ENCODE data around the gene ZBTB7B. TPM values are rescaled to one million over a fixed set of nuclear protein-coding genes. Genes with fewer than 3 reads are reported as not detected.

The ZBTB7B gene
- total and polyA plus RNA-seq, 9 of the 15 experiments (the other 6 are each of a cell fraction or from before 2014, with no cell fraction given): 0.04 to 46.5 (median 15.2) TPM

DNA sequence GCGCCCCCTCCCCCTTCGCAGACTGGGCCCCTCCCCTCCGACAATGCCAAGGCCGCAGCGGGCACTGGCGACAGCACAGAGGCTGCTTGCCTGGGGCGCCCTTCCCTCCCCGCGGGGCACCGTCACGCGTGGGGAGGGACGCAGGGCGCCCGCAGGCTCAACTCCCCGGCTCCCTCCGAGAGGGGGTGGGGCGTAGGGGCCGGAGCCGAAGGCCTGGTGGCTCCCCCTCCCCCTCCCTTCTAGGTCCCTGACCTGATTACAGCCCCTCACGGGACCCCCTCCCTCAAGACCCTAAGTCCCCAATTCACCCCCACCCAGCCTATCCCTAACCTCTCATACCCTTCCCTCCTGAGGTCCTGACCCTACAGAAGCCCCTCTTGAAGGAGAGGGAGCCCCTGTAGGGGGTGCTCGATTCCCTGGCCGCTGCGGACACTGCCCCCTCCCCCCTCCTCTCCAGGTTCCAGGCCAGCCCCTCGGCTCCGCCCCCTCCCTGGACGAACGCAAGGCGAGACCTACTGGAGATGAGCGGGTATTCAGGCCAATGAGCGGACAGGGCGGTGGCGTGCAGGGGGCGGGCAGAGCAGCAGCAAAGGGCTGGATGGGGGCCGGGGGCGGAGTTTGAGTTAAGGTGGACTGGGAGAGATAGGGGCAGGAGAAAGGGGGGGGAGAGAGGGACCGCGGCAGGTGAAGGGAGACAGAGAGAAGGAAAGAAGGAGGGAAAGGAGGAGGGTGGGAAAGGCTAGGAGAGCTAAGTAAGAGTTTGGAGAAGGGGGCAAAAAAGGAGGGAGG is 733 bp upstream of the ZBTB7B start (continued):
- TF ChIP-seq GABPA (tag; conservative IDR thresholded peaks at IDR 0.05; ENCODE audit: low read depth): no peak
- TF ChIP-seq RNF2 (IDR thresholded peaks at IDR 0.05): peak; percentile 59; the same call in 1 of the 2 replicates
- TF ChIP-seq, protein P1, sequence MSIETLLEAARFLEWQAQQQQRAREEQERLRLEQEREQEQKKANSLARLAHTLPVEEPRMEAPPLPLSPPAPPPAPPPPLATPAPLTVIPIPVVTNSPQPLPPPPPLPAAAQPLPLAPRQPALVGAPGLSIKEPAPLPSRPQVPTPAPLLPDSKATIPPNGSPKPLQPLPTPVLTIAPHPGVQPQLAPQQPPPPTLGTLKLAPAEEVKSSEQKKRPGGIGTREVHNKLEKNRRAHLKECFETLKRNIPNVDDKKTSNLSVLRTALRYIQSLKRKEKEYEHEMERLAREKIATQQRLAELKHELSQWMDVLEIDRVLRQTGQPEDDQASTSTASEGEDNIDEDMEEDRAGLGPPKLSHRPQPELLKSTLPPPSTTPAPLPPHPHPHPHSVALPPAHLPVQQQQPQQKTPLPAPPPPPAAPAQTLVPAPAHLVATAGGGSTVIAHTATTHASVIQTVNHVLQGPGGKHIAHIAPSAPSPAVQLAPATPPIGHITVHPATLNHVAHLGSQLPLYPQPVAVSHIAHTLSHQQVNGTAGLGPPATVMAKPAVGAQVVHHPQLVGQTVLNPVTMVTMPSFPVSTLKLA (conservative IDR thresholded peaks at IDR 0.05): peak; percentile 74
- TF ChIP-seq, protein P2, sequence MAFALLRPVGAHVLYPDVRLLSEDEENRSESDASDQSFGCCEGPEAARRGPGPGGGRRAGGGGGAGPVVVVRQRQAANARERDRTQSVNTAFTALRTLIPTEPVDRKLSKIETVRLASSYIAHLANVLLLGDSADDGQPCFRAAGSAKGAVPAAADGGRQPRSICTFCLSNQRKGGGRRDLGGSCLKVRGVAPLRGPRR (CRISPR knock-in tag; IDR thresholded peaks at IDR 0.05): no peak
- no peak for TF ChIP-seq TEAD4 (IDR thresholded peaks at IDR 0.05; ENCODE audit: low read length)
- no peak for TF ChIP-seq TEAD4 (CRISPR knock-in tag; IDR thresholded peaks at IDR 0.05; ENCODE audit: borderline replicate concordance)
- TF ChIP-seq EZH2 (IDR thresholded peaks at IDR 0.05; ENCODE audit: borderline replicate concordance, low read depth, low read length): no peak
- TF ChIP-seq, protein P3, sequence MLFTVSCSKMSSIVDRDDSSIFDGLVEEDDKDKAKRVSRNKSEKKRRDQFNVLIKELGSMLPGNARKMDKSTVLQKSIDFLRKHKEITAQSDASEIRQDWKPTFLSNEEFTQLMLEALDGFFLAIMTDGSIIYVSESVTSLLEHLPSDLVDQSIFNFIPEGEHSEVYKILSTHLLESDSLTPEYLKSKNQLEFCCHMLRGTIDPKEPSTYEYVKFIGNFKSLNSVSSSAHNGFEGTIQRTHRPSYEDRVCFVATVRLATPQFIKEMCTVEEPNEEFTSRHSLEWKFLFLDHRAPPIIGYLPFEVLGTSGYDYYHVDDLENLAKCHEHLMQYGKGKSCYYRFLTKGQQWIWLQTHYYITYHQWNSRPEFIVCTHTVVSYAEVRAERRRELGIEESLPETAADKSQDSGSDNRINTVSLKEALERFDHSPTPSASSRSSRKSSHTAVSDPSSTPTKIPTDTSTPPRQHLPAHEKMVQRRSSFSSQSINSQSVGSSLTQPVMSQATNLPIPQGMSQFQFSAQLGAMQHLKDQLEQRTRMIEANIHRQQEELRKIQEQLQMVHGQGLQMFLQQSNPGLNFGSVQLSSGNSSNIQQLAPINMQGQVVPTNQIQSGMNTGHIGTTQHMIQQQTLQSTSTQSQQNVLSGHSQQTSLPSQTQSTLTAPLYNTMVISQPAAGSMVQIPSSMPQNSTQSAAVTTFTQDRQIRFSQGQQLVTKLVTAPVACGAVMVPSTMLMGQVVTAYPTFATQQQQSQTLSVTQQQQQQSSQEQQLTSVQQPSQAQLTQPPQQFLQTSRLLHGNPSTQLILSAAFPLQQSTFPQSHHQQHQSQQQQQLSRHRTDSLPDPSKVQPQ (CRISPR knock-in tag; IDR thresholded peaks at IDR 0.05; ENCODE audit: borderline replicate concordance): no peak
- 0 out of 2 replicates have a peak, but pooled peaks have one; percentile 58 for TF ChIP-seq MYC (IDR thresholded peaks at IDR 0.05; ENCODE audit: low read depth, low read length)
- TF ChIP-seq MYC (CRISPR knock-in tag; IDR thresholded peaks at IDR 0.05; ENCODE audit: borderline replicate concordance, low read depth): no peak
- TF ChIP-seq ZNF274 (IDR thresholded peaks at IDR 0.05; ENCODE audit: borderline replicate concordance, low read depth, low read length): no peak
- TF ChIP-seq TFAM (CRISPR knock-in tag; conservative IDR thresholded peaks at IDR 0.05): no peak
- no peak for TF ChIP-seq NFE2 (IDR thresholded peaks at IDR 0.05; ENCODE audit: low read depth)
- peak; percentile 70; the same call in 1 of the 2 replicates for TF ChIP-seq LCOR (CRISPR knock-in tag; IDR thresholded peaks at IDR 0.05)
- TF ChIP-seq ZNF134 (CRISPR knock-in tag; conservative IDR thresholded peaks at IDR 0.05): no peak
- TF ChIP-seq SLC30A9 (CRISPR knock-in tag; IDR thresholded peaks at IDR 0.05): no peak
- TF ChIP-seq, protein P4, sequence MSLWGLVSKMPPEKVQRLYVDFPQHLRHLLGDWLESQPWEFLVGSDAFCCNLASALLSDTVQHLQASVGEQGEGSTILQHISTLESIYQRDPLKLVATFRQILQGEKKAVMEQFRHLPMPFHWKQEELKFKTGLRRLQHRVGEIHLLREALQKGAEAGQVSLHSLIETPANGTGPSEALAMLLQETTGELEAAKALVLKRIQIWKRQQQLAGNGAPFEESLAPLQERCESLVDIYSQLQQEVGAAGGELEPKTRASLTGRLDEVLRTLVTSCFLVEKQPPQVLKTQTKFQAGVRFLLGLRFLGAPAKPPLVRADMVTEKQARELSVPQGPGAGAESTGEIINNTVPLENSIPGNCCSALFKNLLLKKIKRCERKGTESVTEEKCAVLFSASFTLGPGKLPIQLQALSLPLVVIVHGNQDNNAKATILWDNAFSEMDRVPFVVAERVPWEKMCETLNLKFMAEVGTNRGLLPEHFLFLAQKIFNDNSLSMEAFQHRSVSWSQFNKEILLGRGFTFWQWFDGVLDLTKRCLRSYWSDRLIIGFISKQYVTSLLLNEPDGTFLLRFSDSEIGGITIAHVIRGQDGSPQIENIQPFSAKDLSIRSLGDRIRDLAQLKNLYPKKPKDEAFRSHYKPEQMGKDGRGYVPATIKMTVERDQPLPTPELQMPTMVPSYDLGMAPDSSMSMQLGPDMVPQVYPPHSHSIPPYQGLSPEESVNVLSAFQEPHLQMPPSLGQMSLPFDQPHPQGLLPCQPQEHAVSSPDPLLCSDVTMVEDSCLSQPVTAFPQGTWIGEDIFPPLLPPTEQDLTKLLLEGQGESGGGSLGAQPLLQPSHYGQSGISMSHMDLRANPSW (CRISPR knock-in tag; IDR thresholded peaks at IDR 0.05): no peak
- TF ChIP-seq, protein P5, sequence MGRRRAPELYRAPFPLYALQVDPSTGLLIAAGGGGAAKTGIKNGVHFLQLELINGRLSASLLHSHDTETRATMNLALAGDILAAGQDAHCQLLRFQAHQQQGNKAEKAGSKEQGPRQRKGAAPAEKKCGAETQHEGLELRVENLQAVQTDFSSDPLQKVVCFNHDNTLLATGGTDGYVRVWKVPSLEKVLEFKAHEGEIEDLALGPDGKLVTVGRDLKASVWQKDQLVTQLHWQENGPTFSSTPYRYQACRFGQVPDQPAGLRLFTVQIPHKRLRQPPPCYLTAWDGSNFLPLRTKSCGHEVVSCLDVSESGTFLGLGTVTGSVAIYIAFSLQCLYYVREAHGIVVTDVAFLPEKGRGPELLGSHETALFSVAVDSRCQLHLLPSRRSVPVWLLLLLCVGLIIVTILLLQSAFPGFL (CRISPR knock-in tag; IDR thresholded peaks at IDR 0.05): no peak
- TF ChIP-seq KAT2B (IDR thresholded peaks at IDR 0.05; ENCODE audit: low read depth, low read length): no peak
- no peak for TF ChIP-seq HMG20A (CRISPR knock-in tag; conservative IDR thresholded peaks at IDR 0.05)

Measured in K562 (cell line).